SK-N-SH (cell line): ENCODE results near the gene RNASET2. TPM values are rescaled to one million over a fixed set of nuclear protein-coding genes. Genes with fewer than 3 reads are reported as not detected.

Experiments used
- CTCF ChIA-PET: fragments of 300-600, 350-600 bp; formaldehyde crosslinking; extraction: SDS; loops from one replicate; lab custom pipeline; 2021; lab: Yijun Ruan, JAX
- POLR2A ChIA-PET: fragments of 350-600 bp; sonication (Branson Sonifier 250); formaldehyde crosslinking; extraction: SDS; loops from one replicate; lab custom pipeline; 2020; ENCODE audit warnings: antibody characterized with exemption, inconsistent platforms; lab: Yijun Ruan, JAX
- DNase-seq: peaks from one replicate; pipeline ENCODE4 v3.0.0; 2012
- H2AFZ ChIP-seq: fragments of 200-600 bp; sonication (generic); 2 replicates; pipeline ENCODE4 v1.8.1; 2016; ENCODE audit warnings: antibody characterized with exemption, mild to moderate bottlenecking, low read depth
- H3F3A ChIP-seq: fragments of 200-600 bp; sonication (generic); replicated peaks from 2 replicates; pipeline ENCODE3; 2016; ENCODE audit warnings: antibody characterized with exemption, mild to moderate bottlenecking; ENCODE audit not compliant: insufficient read depth
- H3K27ac ChIP-seq, 2 experiments: fragments of 200-500 bp in 1 of 2; fragments of 200-600 bp in 1 of 2; sonication (Bioruptor generic) in 1 of 2; sonication (generic), shearing (Covaris generic) in 1 of 2; 2 replicates each; pipeline versions ENCODE4 v1.5.1 to v1.6.1; 2014 to 2016; ENCODE audit warnings: low read depth in 2 of 2, inconsistent platforms in 1 of 2, low read length in 1 of 2, mild to moderate bottlenecking in 1 of 2, mixed read lengths in 1 of 2
- H3K27me3 ChIP-seq: fragments of 200-600 bp; sonication (generic), shearing (Covaris generic); 2 replicates; pipeline ENCODE4 v1.6.1; 2016; ENCODE audit warnings: mixed run types; ENCODE audit not compliant: insufficient read depth
- H3K36me3 ChIP-seq, 2 experiments: fragments of 200-500 bp in 1 of 2; fragments of 200-600 bp in 1 of 2; sonication (Bioruptor generic) in 1 of 2; sonication (generic) in 1 of 2; replicated peaks in 1 of 2; 2 replicates each; pipeline versions ENCODE3 to v1.5.1; 2014 to 2016; ENCODE audit warnings: low read length in 1 of 2, mild to moderate bottlenecking in 1 of 2; ENCODE audit not compliant: insufficient read depth in 2 of 2, control insufficient read depth in 1 of 2
- H3K4me1 ChIP-seq, 2 experiments: fragments of 200-500 bp in 1 of 2; fragments of 200-600 bp in 1 of 2; sonication (Bioruptor generic) in 1 of 2; sonication (generic), shearing (Covaris generic) in 1 of 2; 2 replicates each; pipeline versions ENCODE4 v1.5.1 to v1.6.1; 2014 to 2016; ENCODE audit warnings: low read depth in 1 of 2, low read length in 1 of 2, mixed run types in 1 of 2; ENCODE audit not compliant: insufficient read depth in 2 of 2, control insufficient read depth in 1 of 2
- H3K4me2 ChIP-seq: fragments of 200-600 bp; sonication (generic), shearing (Covaris generic); 2 replicates; pipeline ENCODE4 v1.6.1; 2017; ENCODE audit warnings: mixed run types
- H3K4me3 ChIP-seq, 2 experiments: fragments of 200-500 bp in 1 of 2; fragments of 200-600 bp in 1 of 2; sonication (Bioruptor generic) in 1 of 2; sonication (generic), shearing (Covaris generic) in 1 of 2; 2 replicates each; pipeline versions ENCODE4 v1.5.1 to v1.8.1; 2014 to 2016; ENCODE audit warnings: low read depth in 2 of 2, inconsistent platforms in 1 of 2, low read length in 1 of 2, mild to moderate bottlenecking in 1 of 2, mixed read lengths in 1 of 2, moderate library complexity in 1 of 2
- H3K79me2 ChIP-seq: fragments of 200-600 bp; sonication (generic); 2 replicates; pipeline ENCODE4 v1.8.1; 2017; ENCODE audit warnings: mild to moderate bottlenecking; ENCODE audit not compliant: insufficient read depth
- H3K9ac ChIP-seq: fragments of 200-600 bp; sonication (generic); 2 replicates; pipeline ENCODE4 v1.6.1; 2017; ENCODE audit warnings: mixed run types
- H3K9me2 ChIP-seq: fragments of 200-600 bp; sonication (generic); 2 replicates; pipeline ENCODE4 v1.6.1; 2017; ENCODE audit warnings: mixed run types
- H3K9me3 ChIP-seq: fragments of 200-600 bp; sonication (generic); 2 replicates; pipeline ENCODE4 v1.6.1; 2017; ENCODE audit warnings: mixed run types, mild to moderate bottlenecking, moderate library complexity
- H4K20me1 ChIP-seq: fragments of 200-600 bp; sonication (generic); 2 replicates; pipeline ENCODE4 v1.6.1; 2017; ENCODE audit warnings: mild to moderate bottlenecking, mixed run types; ENCODE audit not compliant: insufficient read depth
- EP300 ChIP-seq, 2 experiments: IDR thresholded peaks; 2 replicates each; pipeline versions ENCODE4 v1.4.0 to v1.6.1; 2012; ENCODE audit warnings: borderline replicate concordance in 1 of 2, low read depth in 1 of 2, low read length in 1 of 2
- FOSL2 ChIP-seq: IDR thresholded peaks from 2 replicates; pipeline ENCODE4 v1.4.0; 2012; ENCODE audit warnings: low read depth, mild to moderate bottlenecking, moderate library complexity, borderline replicate concordance
- FOXJ3 ChIP-seq: sonication (generic); formaldehyde crosslinking; IDR thresholded peaks from 2 replicates; pipeline ENCODE4 v1.5.1; 2020; ENCODE audit warnings: mild to moderate bottlenecking, missing genetic modification reagents
- FOXM1 ChIP-seq: IDR thresholded peaks from 2 replicates; pipeline ENCODE4 v1.4.0; 2012; ENCODE audit warnings: low read depth, mild to moderate bottlenecking
- GABPA ChIP-seq: IDR thresholded peaks from 2 replicates; pipeline ENCODE4 v1.4.0; 2012; ENCODE audit warnings: low read depth, mild to moderate bottlenecking
- GATA2 ChIP-seq: sonication (generic); formaldehyde crosslinking; IDR thresholded peaks from 2 replicates; pipeline ENCODE4 v1.5.0; 2020; ENCODE audit warnings: mild to moderate bottlenecking, missing genetic modification reagents
- MAX ChIP-seq: IDR thresholded peaks from 2 replicates; pipeline ENCODE4 v1.4.0; 2012; ENCODE audit warnings: low read depth
- MXI1 ChIP-seq: IDR thresholded peaks from 2 replicates; pipeline ENCODE4 v1.6.1; 2012; ENCODE audit warnings: mild to moderate bottlenecking, low read depth, low read length, improper control_type of control experiment
- NRF1 ChIP-seq: IDR thresholded peaks from 2 replicates; pipeline ENCODE4 v1.6.1; 2012; ENCODE audit warnings: low read depth, mild to moderate bottlenecking, low read length
- POLR2AphosphoS5 ChIP-seq: IDR thresholded peaks from 2 replicates; pipeline ENCODE4 v1.6.1; 2012; ENCODE audit warnings: low read depth, low read length
- RCOR1 ChIP-seq: fragments of 150-350 bp; IDR thresholded peaks from 2 replicates; pipeline ENCODE4 v1.6.1; 2017; ENCODE audit warnings: antibody characterized with exemption, low read length
- RFX5 ChIP-seq: IDR thresholded peaks from 2 replicates; pipeline ENCODE4 v1.6.1; 2012; ENCODE audit warnings: mild to moderate bottlenecking, improper control_type of control experiment, low read length
- RXRA ChIP-seq: IDR thresholded peaks from 2 replicates; pipeline ENCODE4 v1.4.0; 2012; ENCODE audit warnings: low read depth, mild to moderate bottlenecking, borderline replicate concordance
- SIN3A ChIP-seq: IDR thresholded peaks from 2 replicates; pipeline ENCODE4 v1.6.1; 2012; ENCODE audit warnings: low read depth, mild to moderate bottlenecking, low read length, moderate library complexity, borderline replicate concordance
- SMC3 ChIP-seq: IDR thresholded peaks from 2 replicates; pipeline ENCODE4 v1.6.1; 2012; ENCODE audit warnings: low read depth, low read length, improper control_type of control experiment
- TAF1 ChIP-seq: IDR thresholded peaks from 2 replicates; pipeline ENCODE4 v1.6.1; 2012; ENCODE audit warnings: low read depth, mild to moderate bottlenecking, low read length, moderate library complexity, borderline replicate concordance
- TCF12 ChIP-seq: IDR thresholded peaks from 2 replicates; pipeline ENCODE4 v1.4.0; 2012
- WGBS: methylation state at CpG from one replicate; pipeline ENCODE4 v1.1.6; 2017; ENCODE audit warnings: low lambda C conversion rate; 5-methylcytosine and 5-hydroxymethylcytosine counted together
- polyA plus RNA-seq, 3 experiments: library from polyadenylated mRNA; depleted of rRNA; stranded (reverse); fragments of >200 nt; gene quantifications; 2 replicates each; pipeline ENCODE4 v1.2.3, GENCODE V29; 2012
- TF ChIP-seq, protein P1 (sequence below): IDR thresholded peaks from 2 replicates; pipeline ENCODE4 v1.4.0; 2012; ENCODE audit warnings: low read depth, borderline replicate concordance
- TF ChIP-seq, protein P2 (sequence below): IDR thresholded peaks from 2 replicates; pipeline ENCODE4; 2012

The RNASET2 gene
- polyA plus RNA-seq, 1 of the 3 experiments (the other 2 are of a cell fraction), result 59.2 TPM

DNA sequence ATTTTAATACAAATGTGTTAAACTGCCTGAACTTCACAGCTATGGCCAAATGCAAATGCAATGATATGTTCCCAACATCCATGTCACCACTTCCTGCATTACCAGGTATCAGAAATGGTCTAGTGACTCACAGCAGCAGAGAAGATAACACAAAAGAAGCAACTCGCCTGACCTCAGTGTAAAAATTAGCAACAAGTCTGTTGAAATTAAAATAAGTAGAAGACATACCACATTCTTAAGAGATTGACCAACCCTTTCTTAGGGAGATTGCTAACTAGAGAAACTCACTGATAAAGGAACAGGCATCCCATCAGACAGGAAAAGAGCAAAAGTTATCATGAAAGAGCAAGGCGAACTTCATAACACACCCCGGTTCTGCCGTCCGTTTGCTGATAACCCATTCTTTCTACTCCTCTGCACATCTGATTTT lies 45.1 kb downstream of the RNASET2 start:
- 66% methylated on average over 5 of the region's 5 CpGs for WGBS
- Histone ChIP-seq H4K20me1 (no peaks in the 10 kb centered on the region), H3K9me2 (no peaks in the 10 kb centered on the region), H3F3A (no peaks in the 10 kb centered on the region), H3K9ac (no peak overlapping the region), H3K4me1 (no peaks in the 10 kb centered on the region), H3K9me3 (no peaks in the 10 kb centered on the region), H2AFZ (no peak overlapping the region), H3K27me3 (no peaks in the 10 kb centered on the region), H3K79me2 (no peaks in the 10 kb centered on the region), H3K4me3 (no peak overlapping the region), H3K27ac (no peak overlapping the region), H3K36me3 (no peaks in the 10 kb centered on the region), H3K4me2 (no peak overlapping the region)
- POLR2A ChIA-PET, result no interaction called here
- TF ChIP-seq, protein P1, sequence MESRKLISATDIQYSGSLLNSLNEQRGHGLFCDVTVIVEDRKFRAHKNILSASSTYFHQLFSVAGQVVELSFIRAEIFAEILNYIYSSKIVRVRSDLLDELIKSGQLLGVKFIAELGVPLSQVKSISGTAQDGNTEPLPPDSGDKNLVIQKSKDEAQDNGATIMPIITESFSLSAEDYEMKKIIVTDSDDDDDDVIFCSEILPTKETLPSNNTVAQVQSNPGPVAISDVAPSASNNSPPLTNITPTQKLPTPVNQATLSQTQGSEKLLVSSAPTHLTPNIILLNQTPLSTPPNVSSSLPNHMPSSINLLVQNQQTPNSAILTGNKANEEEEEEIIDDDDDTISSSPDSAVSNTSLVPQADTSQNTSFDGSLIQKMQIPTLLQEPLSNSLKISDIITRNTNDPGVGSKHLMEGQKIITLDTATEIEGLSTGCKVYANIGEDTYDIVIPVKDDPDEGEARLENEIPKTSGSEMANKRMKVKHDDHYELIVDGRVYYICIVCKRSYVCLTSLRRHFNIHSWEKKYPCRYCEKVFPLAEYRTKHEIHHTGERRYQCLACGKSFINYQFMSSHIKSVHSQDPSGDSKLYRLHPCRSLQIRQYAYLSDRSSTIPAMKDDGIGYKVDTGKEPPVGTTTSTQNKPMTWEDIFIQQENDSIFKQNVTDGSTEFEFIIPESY, result no peak
- TF ChIP-seq POLR2AphosphoS5 (no peak), SMC3 (no peak), TCF12 (no peak), TAF1 (no peak), GATA2 (CRISPR knock-in tag) (no peak), FOXM1 (no peak), MXI1 (no peak), SIN3A (no peak), RXRA (no peak), EP300 (IDR thresholded peaks at IDR 0.05; ENCODE audit: borderline replicate concordance in 1 of 2, low read depth in 1 of 2, low read length in 1 of 2) (no peak), MAX (no peak), NRF1 (no peak), GABPA (no peak), RFX5 (no peak), FOSL2 (no peak), RCOR1 (no peak), FOXJ3 (CRISPR knock-in tag) (no peak)
- TF ChIP-seq, protein P2, sequence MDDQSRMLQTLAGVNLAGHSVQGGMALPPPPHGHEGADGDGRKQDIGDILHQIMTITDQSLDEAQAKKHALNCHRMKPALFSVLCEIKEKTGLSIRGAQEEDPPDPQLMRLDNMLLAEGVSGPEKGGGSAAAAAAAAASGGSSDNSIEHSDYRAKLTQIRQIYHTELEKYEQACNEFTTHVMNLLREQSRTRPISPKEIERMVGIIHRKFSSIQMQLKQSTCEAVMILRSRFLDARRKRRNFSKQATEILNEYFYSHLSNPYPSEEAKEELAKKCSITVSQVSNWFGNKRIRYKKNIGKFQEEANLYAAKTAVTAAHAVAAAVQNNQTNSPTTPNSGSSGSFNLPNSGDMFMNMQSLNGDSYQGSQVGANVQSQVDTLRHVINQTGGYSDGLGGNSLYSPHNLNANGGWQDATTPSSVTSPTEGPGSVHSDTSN, result no peak
- no peak for DNase-seq
- CTCF ChIA-PET, result no interaction called here
